Daoy (cell line): ENCODE data around the gene BUB1. TPM values are rescaled to one million over a fixed set of nuclear protein-coding genes. Genes with fewer than 3 reads are reported as not detected.
"Not testable (repeated sequence)": the region's sequence is repeated elsewhere in the genome, so short reads cannot be mapped to it uniquely, and the experiment has no call there.

Experiments
- DNase-seq: peaks from one replicate; pipeline ENCODE4 v3.0.0-alpha.2; 2015; ENCODE audit warnings: low read depth
- total RNA-seq: library from RNA; depleted of rRNA; stranded (reverse); fragments of >200 nt; shearing (Covaris generic); gene quantifications from 2 replicates; pipeline ENCODE4 v1.2.3, GENCODE V29; 2014

Gene BUB1
- total RNA-seq, 1 experiment from 2014 or later, result 122 TPM

GRCh38 chr2:110690083-110690965 lies 12.5 kb upstream of the BUB1 start:
- no peak for DNase-seq

DNA sequence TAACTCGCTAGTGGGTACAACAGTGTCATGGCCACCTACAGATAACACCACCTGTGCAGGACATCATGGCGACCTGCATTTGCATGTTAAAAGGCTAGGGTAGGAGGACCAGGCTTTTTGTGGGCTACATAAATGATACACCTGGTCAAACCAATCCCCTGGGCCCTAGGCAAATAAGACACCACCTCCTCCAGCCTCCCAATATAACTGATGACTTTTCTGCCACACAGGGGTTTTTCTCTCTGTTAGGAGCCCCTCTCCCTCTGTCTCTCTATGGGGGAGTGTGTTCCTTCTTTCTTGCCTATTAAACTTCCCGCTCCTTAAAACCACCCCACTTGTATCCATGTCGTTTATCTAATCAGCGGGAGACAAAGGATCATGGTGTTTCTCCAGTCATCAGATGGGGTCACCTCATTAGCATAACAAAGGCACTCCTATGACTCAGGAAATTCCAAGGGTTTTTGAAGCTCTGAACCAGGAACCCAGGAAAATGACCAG lies 10.8 kb upstream of the BUB1 start:
- DNase-seq, result peak; percentile 67

- DNase-seq, result not testable (repeated sequence)
Observed at GRCh38 chr2:110687775-110688484, 10.1 kb upstream of the BUB1 start.

DNA sequence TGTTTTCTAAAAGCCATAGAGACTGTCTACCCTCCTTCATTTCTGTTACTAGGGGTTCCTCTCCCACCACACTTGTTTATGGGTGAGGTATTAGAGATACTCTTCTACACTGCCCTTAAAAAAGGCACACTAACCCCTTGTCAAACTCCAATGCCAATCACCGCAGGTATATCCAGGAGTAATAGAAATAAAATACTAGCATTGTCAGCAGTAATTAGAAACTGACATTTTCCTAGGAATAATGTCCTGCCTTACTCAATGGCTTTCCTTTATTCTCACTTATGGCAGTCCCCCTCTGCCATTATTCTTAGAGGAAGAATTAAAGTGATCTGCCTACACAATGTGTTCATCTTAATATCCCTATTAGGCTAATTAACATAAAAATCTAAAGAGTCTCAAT lies 5.0 kb upstream of the BUB1 start:
- no peak for DNase-seq

GRCh38 chr2:110682267-110682666 lies 4.4 kb upstream of the BUB1 start:
- DNase-seq, result no peak

DNA sequence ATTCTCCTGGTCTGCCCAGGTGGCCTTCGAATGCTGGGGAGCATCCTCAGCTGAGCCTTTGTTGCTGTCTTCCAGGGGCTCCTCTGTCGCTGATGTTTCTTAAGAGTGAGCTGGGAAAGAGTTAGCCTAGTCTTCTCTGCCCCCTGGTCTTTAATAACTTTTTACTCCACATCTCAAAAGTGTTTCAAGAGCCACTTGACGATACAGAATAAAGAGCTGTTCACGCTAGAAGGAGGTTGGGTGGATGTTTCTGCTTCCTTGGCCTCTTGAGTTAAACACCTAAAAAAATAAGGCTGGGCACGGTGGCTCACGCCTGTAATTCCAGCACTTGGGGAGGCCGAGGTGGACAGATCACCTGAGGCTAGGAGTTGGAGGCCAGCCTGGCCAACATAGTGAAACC lies 2.8 kb upstream of the BUB1 start:
- DNase-seq, result no peak

- no peak for DNase-seq
Observed at GRCh38 chr2:110679865-110680264, 2.0 kb upstream of the BUB1 start.

DNA sequence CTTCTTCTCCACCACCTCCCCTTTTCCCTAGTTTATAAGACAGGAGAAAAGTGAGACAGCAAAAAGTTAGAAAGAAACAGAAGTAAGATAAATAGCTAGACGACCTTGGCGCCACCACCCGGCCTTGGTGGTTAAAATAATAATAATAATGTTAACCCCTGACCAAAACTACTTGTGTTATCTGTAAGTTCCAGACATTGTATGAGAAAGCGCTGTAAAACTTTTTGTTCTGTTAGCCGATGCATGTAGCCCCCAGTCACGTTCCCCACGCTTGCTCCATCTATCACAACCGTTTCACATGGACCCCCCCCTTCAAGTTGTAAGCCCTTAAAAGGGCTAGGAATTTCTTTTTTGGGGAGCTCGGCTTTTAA lies 1.5 kb upstream of the BUB1 start:
- peak; percentile 44 for DNase-seq

- peak; percentile 23 for DNase-seq
Observed at GRCh38 chr2:110678457-110679336, 834 bp upstream of the BUB1 start.

GRCh38 chr2:110677080-110677479 lies 783 bp downstream of the BUB1 start:
- DNase-seq, result no peak

DNA sequence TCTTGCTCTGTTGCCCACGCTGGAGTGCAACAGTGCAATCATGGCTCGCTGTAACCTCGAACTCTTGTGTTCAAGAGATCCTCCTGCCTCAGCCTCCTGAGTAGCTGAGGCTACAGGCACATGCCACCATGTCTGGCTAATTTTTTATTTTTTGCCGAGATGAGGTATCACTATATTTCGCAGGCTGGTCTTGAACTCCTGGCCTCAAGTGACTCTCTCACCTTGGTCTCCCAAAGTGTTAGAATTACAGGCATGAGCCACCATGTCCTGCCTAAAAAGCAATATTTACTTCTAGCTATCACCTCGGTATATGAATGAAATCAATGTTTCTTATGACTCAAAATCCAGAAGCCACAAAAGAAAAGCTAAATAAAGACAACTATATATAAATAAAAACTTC lies 2.2 kb downstream of the BUB1 start:
- DNase-seq, result no peak

GRCh38 chr2:110674620-110675555 lies 3.0 kb downstream of the BUB1 start:
- DNase-seq, result peak; percentile 64

- DNase-seq, result no peak
Observed at GRCh38 chr2:110673201-110673600, 4.7 kb downstream of the BUB1 start.

GRCh38 chr2:110670826-110671225 lies 7.0 kb downstream of the BUB1 start:
- DNase-seq, result no peak

DNA sequence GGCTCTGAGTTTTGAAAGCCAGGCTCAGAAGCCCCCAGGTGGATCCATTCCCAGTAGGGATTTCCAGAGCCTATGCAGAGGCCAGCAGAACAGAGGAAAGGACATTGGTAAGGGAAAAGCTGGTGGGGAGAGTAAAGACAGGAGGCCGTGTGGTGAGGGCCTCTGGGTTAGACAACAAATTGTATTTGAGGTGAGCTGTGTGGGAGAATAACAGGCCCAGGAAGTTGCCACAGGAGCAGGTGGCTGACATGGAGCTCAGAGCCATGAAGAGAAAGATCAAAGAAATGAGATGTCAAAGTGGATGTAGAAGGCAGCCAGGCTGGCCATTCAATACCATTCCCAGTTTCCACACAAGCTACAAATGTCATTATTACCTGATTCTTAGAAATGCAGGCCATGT lies 8.8 kb downstream of the BUB1 start:
- no peak for DNase-seq

DNA sequence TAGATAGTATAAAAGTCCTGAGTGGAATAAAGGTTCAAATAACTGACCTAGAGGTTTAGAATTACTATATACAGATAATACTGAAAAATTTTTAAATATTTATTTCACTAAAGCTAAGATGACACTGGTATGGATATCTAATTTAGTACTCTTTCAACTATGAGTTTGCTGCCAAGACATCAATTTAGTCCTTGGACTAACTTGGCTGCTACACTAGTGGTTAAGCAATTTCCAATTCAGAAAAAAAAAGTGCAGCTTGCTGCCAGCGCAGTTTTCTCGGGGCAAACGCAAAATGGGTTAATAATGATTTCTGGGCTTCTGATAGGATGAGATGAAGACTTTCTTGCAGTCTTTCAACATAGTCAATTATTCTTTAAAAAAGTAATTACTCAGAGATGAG lies 10.8 kb downstream of the BUB1 start:
- DNase-seq, result no peak

GRCh38 chr2:110664135-110664534 lies 13.7 kb downstream of the BUB1 start:
- no peak for DNase-seq

- DNase-seq, result no peak
Observed at GRCh38 chr2:110662560-110662959, 15.3 kb downstream of the BUB1 start.

DNA sequence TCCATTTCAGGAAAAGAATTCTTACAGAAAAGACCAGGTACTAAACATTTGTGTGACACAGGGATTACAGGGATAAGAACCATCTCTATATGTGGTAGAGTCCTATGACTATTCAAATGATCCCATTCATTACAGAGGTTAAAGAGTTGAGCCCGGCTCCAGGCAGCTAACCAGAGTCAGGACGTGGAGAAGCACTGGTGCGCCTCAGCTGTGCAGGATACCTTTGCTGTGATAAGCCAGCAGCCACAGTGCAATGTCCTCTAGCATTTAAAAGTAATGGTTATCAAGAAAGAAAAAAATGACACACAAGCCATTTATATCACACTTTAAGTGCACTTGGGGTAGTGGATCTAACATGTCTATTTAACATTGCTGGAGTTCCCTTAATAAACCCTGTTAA lies 17.3 kb downstream of the BUB1 start:
- DNase-seq, result no peak

DNA sequence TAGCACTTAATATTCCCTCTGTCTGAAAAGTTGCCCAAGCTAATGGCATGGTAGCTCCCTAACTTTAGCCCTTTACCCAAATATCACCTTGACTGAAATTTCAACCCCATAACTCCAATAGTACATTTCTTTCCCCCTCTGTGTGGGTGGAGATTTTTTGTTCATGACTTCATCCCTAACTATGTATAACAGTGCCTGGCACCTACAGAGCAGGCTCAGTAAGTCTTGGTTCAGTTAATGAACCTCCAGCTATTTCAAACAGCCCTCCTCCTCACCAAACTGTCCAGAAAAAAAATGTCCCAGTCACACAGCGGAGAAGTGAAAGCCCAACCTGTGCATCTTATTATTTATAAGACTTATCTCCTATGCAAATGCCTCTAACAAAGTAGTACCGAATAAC lies 18.6 kb downstream of the BUB1 start:
- DNase-seq, result no peak

- DNase-seq, result no peak
Observed at GRCh38 chr2:110657724-110658305, 20.0 kb downstream of the BUB1 start.
